HCT116 (cell line): ENCODE data around the gene DRAM1. TPM values are rescaled to one million over a fixed set of nuclear protein-coding genes. Genes with fewer than 3 reads are reported as not detected.

Experiments
- ATAC-seq: fragments of 200-7000 bp; cut with Tn5 transposase; 2 replicates; pipeline ENCODE4 v1.9.1; 2020; ENCODE audit warnings: mild to moderate bottlenecking, moderate library complexity
- BruUV-seq: library from RNA; stranded (reverse); fragments of 400-500 nt; replicated peaks from 2 replicates; lab custom pipeline; 2021; lab: Mats Ljungman, UMichigan
- CTCF ChIA-PET: fragments of 300-600 bp; sonication (Branson Sonifier 250); formaldehyde crosslinking; loops from one replicate; lab custom pipeline; 2021; ENCODE audit warnings: antibody characterized with exemption; lab: Charles Lee
- POLR2A ChIA-PET: fragments of 300-600, 350-600 bp; sonication (Branson Sonifier 250); formaldehyde crosslinking; loops from one replicate; lab custom pipeline; 2021; ENCODE audit warnings: antibody characterized with exemption; lab: Charles Lee
- RAD21 ChIA-PET, 2 experiments: fragments of 300-600 bp; sonication (Branson Sonifier 250); formaldehyde crosslinking; loops; one replicate each; lab custom pipeline; 2023; ENCODE audit warnings: low total read pairs in 2 of 2; ENCODE audit not compliant: uncharacterized antibody in 2 of 2, unreplicated experiment in 2 of 2, low non-redundant PET in 1 of 2; lab: Charles Lee
- DNase-seq: peaks from one replicate; pipeline ENCODE4 v3.0.0-alpha.2; 2010; ENCODE audit warnings: low read depth, low spot score
- H2AFZ ChIP-seq: fragments of 200-600 bp; shearing (Covaris generic), sonication (generic); 2 replicates; pipeline ENCODE4 v1.6.1; 2017; ENCODE audit warnings: low read depth, mixed run types, mixed read lengths, antibody characterized with exemption, low read length; ENCODE audit not compliant: poor library complexity, severe bottlenecking
- H3K27ac ChIP-seq: 2 replicates; pipeline ENCODE4 v1.5.1; 2012; ENCODE audit warnings: low read depth, low read length
- H3K27me3 ChIP-seq: fragments of 200-600 bp; sonication (generic); 2 replicates; pipeline ENCODE4 v1.6.1; 2016; ENCODE audit warnings: mixed run types, low read length, mixed read lengths; ENCODE audit not compliant: insufficient read depth
- H3K36me3 ChIP-seq, 2 experiments: fragments of 200-500 bp in 1 of 2; fragments of 200-600 bp in 1 of 2; sonication (Bioruptor generic) in 1 of 2; sonication (generic) in 1 of 2; 2 replicates each; pipeline versions ENCODE4 v1.5.1 to v1.6.1; 2014 to 2016; ENCODE audit warnings: low read length in 2 of 2, inconsistent platforms in 1 of 2, mixed read lengths in 1 of 2, mixed run types in 1 of 2; ENCODE audit not compliant: insufficient read depth in 2 of 2, control insufficient read depth in 1 of 2
- H3K4me1 ChIP-seq, 2 experiments: fragments of 200-600 bp in 1 of 2; sonication (generic) in 1 of 2; 2 replicates each; pipeline versions ENCODE4 v1.5.1 to v1.6.1; 2012 to 2017; ENCODE audit warnings: low read length in 2 of 2, inconsistent platforms in 1 of 2, mild to moderate bottlenecking in 1 of 2, mixed read lengths in 1 of 2, mixed run types in 1 of 2, moderate library complexity in 1 of 2; ENCODE audit not compliant: insufficient read depth in 2 of 2, control insufficient read depth in 1 of 2
- H3K4me2 ChIP-seq: fragments of 200-600 bp; sonication (generic); 2 replicates; pipeline ENCODE4 v1.6.1; 2017; ENCODE audit warnings: mixed run types, low read length, mixed read lengths
- H3K4me3 ChIP-seq, 2 experiments: fragments of 200-600 bp in 1 of 2; sonication (generic) in 1 of 2; replicated peaks in 1 of 2; 2 replicates each; pipeline ENCODE4 v1.5.1; 2011 to 2016; ENCODE audit warnings: low read length in 2 of 2, control low read depth in 1 of 2, low read depth in 1 of 2, mild to moderate bottlenecking in 1 of 2, mixed read lengths in 1 of 2, mixed run types in 1 of 2
- H3K79me2 ChIP-seq: fragments of 200-600 bp; sonication (generic); 2 replicates; pipeline ENCODE4 v1.6.1; 2017; ENCODE audit warnings: mild to moderate bottlenecking, mixed run types, low read length, moderate library complexity, mixed read lengths; ENCODE audit not compliant: insufficient read depth
- H3K9ac ChIP-seq: fragments of 200-600 bp; sonication (generic); 2 replicates; pipeline ENCODE4 v1.6.1; 2016; ENCODE audit warnings: low read length, mixed read lengths
- H3K9me2 ChIP-seq: fragments of 200-600 bp; sonication (generic), shearing (Covaris generic); 2 replicates; pipeline ENCODE4 v1.6.1; 2017; ENCODE audit warnings: mixed run types, mild to moderate bottlenecking, moderate library complexity; ENCODE audit not compliant: insufficient read depth
- H3K9me3 ChIP-seq, 2 experiments: fragments of 200-500 bp in 1 of 2; fragments of 200-600 bp in 1 of 2; sonication (Bioruptor generic) in 1 of 2; sonication (generic) in 1 of 2; 2 replicates each; pipeline ENCODE4 v1.6.1; 2014 to 2017; ENCODE audit warnings: low read length in 2 of 2, mixed read lengths in 2 of 2, inconsistent platforms in 1 of 2, low read depth in 1 of 2, mild to moderate bottlenecking in 1 of 2, mixed run types in 1 of 2, moderate library complexity in 1 of 2; ENCODE audit not compliant: control insufficient read depth in 1 of 2, insufficient read depth in 1 of 2
- H4K20me1 ChIP-seq: fragments of 200-600 bp; sonication (generic), shearing (Covaris generic); 2 replicates; pipeline ENCODE4 v1.6.1; 2017; ENCODE audit warnings: mixed run types, mild to moderate bottlenecking, moderate library complexity; ENCODE audit not compliant: insufficient read depth
- CEBPB ChIP-seq: IDR thresholded peaks from 2 replicates; pipeline ENCODE4 v1.6.1; 2012; ENCODE audit warnings: low read depth
- EGR1 ChIP-seq: IDR thresholded peaks from 2 replicates; pipeline ENCODE4 v1.6.1; 2012; ENCODE audit warnings: low read depth
- EZH2phosphoT487 ChIP-seq: fragments of 200-600 bp; IDR thresholded peaks from 2 replicates; pipeline ENCODE4 v1.6.1; 2018; ENCODE audit warnings: antibody characterized with exemption, borderline replicate concordance
- SP1 ChIP-seq: IDR thresholded peaks from 2 replicates; pipeline ENCODE4 v1.6.1; 2012; ENCODE audit warnings: low read depth
- ZNF274 ChIP-seq: fragments of 200-500 bp; sonication (Bioruptor generic); IDR thresholded peaks from 2 replicates; pipeline ENCODE4 v1.6.1; 2014; ENCODE audit warnings: mild to moderate bottlenecking, low read depth, low read length, inconsistent platforms
- intact Hi-C: fragments of 100-400 bp; cut with micrococcal nuclease; formaldehyde crosslinking; loops from 2 replicates; pipeline ENCODE4 v1.10.0; 2022
- total RNA-seq: library from RNA; stranded (reverse); gene quantifications from one replicate; pipeline ENCODE4 v1.2.1, GENCODE V29; 2021; ENCODE audit not compliant: unreplicated experiment
- TF ChIP-seq, protein P1 (sequence below): IDR thresholded peaks from 2 replicates; pipeline ENCODE4 v1.6.1; 2012; ENCODE audit warnings: low read depth
- TF ChIP-seq, protein P2 (sequence below): IDR thresholded peaks from 2 replicates; pipeline ENCODE4 v1.6.1; 2012

DRAM1 gene
- total RNA-seq, 1 experiment from 2014 or later, result 20.3 TPM

DNA sequence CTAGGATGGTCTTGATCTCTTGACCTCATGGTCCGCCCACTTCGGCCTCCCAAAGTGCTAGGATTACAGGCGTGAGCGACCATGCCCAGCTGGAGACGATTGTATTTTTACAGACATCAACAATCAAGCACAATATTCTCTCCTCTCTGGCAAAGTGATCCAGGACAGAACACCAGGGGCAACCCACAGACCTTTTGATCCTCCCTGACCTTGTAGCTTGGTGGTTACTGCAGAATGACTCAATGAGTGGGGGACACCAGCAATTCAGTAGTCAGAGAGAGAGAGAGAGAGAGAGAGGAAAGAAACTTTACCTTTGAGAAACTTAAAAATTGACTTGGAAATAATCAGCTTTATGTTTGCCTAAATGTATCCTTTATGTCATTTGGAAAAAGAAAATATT lies 51.2 kb downstream of the DRAM1 start:
- Histone ChIP-seq H2AFZ (no peak overlapping the region), H4K20me1 (no peaks in the 10 kb centered on the region), H3K4me1 (no peaks in the 10 kb centered on the region), H3K27me3 (no peaks in the 10 kb centered on the region), H3K4me2 (no peak overlapping the region), H3K4me3 (no peak overlapping the region), H3K27ac (no peak overlapping the region), H3K9ac (no peak overlapping the region), H3K79me2 (no peaks in the 10 kb centered on the region), H3K36me3 (no peaks in the 10 kb centered on the region), H3K9me3 (no peaks in the 10 kb centered on the region), H3K9me2 (no peaks in the 10 kb centered on the region)
- no TSS peak for BruUV-seq
- ATAC-seq (no peak), DNase-seq (no peak)
- TF ChIP-seq EZH2phosphoT487, result no peak
- TF ChIP-seq CEBPB, result no peak
- TF ChIP-seq, protein P1, sequence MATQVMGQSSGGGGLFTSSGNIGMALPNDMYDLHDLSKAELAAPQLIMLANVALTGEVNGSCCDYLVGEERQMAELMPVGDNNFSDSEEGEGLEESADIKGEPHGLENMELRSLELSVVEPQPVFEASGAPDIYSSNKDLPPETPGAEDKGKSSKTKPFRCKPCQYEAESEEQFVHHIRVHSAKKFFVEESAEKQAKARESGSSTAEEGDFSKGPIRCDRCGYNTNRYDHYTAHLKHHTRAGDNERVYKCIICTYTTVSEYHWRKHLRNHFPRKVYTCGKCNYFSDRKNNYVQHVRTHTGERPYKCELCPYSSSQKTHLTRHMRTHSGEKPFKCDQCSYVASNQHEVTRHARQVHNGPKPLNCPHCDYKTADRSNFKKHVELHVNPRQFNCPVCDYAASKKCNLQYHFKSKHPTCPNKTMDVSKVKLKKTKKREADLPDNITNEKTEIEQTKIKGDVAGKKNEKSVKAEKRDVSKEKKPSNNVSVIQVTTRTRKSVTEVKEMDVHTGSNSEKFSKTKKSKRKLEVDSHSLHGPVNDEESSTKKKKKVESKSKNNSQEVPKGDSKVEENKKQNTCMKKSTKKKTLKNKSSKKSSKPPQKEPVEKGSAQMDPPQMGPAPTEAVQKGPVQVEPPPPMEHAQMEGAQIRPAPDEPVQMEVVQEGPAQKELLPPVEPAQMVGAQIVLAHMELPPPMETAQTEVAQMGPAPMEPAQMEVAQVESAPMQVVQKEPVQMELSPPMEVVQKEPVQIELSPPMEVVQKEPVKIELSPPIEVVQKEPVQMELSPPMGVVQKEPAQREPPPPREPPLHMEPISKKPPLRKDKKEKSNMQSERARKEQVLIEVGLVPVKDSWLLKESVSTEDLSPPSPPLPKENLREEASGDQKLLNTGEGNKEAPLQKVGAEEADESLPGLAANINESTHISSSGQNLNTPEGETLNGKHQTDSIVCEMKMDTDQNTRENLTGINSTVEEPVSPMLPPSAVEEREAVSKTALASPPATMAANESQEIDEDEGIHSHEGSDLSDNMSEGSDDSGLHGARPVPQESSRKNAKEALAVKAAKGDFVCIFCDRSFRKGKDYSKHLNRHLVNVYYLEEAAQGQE, result no peak
- TF ChIP-seq, protein P2, sequence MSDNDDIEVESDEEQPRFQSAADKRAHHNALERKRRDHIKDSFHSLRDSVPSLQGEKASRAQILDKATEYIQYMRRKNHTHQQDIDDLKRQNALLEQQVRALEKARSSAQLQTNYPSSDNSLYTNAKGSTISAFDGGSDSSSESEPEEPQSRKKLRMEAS, result no peak
- TF ChIP-seq SP1, result no peak
- TF ChIP-seq ZNF274, result no peak
- TF ChIP-seq EGR1, result no peak
- intact Hi-C loops, result no loop called here
- POLR2A ChIA-PET, result no interaction called here
- CTCF ChIA-PET, result no interaction called here
- RAD21 ChIA-PET, result no interaction called here
